Measurements from ENCODE around the gene TMEM201. TPM values are rescaled to one million over a fixed set of nuclear protein-coding genes. Genes with fewer than 3 reads are reported as not detected.

The TMEM201 gene
- total and polyA plus RNA-seq, 2 of the 13 experiments (the other 11 are each of a cell fraction or from before 2014, with no cell fraction given), result 1.5 to 8.2 TPM

GRCh38 chr1:9553736-9554144 lies 35.0 kb upstream of the TMEM201 start (continued):
- TF ChIP-seq ZNF569 (CRISPR knock-in tag; IDR thresholded peaks at IDR 0.05; ENCODE audit: borderline replicate concordance), result no peak
- peak; percentile 83 for TF ChIP-seq ZKSCAN8 (CRISPR knock-in tag; IDR thresholded peaks at IDR 0.05; ENCODE audit: borderline replicate concordance)
- TF ChIP-seq, protein P1, sequence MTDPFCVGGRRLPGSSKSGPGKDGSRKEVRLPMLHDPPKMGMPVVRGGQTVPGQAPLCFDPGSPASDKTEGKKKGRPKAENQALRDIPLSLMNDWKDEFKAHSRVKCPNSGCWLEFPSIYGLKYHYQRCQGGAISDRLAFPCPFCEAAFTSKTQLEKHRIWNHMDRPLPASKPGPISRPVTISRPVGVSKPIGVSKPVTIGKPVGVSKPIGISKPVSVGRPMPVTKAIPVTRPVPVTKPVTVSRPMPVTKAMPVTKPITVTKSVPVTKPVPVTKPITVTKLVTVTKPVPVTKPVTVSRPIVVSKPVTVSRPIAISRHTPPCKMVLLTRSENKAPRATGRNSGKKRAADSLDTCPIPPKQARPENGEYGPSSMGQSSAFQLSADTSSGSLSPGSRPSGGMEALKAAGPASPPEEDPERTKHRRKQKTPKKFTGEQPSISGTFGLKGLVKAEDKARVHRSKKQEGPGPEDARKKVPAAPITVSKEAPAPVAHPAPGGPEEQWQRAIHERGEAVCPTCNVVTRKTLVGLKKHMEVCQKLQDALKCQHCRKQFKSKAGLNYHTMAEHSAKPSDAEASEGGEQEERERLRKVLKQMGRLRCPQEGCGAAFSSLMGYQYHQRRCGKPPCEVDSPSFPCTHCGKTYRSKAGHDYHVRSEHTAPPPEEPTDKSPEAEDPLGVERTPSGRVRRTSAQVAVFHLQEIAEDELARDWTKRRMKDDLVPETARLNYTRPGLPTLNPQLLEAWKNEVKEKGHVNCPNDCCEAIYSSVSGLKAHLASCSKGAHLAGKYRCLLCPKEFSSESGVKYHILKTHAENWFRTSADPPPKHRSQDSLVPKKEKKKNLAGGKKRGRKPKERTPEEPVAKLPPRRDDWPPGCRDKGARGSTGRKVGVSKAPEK (CRISPR knock-in tag; IDR thresholded peaks at IDR 0.05; ENCODE audit: borderline replicate concordance), result peak; percentile 88; the same call in 1 of the 2 replicates
- TF ChIP-seq CREM (IDR thresholded peaks at IDR 0.05), result peak; percentile 96
- no peak for TF ChIP-seq CREM (CRISPR knock-in tag; IDR thresholded peaks at IDR 0.05)
- TF ChIP-seq ATF7 (IDR thresholded peaks at IDR 0.05), result peak; percentile 57
- peak; percentile 84; the same call in 1 of the 2 replicates for TF ChIP-seq ATF7 (CRISPR knock-in tag; IDR thresholded peaks at IDR 0.05)
- TF ChIP-seq MAF1 (CRISPR knock-in tag; IDR thresholded peaks at IDR 0.05; ENCODE audit: borderline replicate concordance), result no peak
- TF ChIP-seq ZNF773 (CRISPR knock-in tag; IDR thresholded peaks at IDR 0.05; ENCODE audit: borderline replicate concordance), result no peak
- TF ChIP-seq, protein P2, sequence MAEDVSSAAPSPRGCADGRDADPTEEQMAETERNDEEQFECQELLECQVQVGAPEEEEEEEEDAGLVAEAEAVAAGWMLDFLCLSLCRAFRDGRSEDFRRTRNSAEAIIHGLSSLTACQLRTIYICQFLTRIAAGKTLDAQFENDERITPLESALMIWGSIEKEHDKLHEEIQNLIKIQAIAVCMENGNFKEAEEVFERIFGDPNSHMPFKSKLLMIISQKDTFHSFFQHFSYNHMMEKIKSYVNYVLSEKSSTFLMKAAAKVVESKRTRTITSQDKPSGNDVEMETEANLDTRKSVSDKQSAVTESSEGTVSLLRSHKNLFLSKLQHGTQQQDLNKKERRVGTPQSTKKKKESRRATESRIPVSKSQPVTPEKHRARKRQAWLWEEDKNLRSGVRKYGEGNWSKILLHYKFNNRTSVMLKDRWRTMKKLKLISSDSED (CRISPR knock-in tag; IDR thresholded peaks at IDR 0.05), result no peak
- peak in 1 of 2 experiments; percentile 42; a peak in 1 of 4 replicates for TF ChIP-seq HMGXB4 (CRISPR knock-in tag; IDR thresholded peaks at IDR 0.05; ENCODE audit: borderline replicate concordance in 1 of 2, low read depth in 1 of 2)
- TF ChIP-seq DMAP1 (CRISPR knock-in tag; IDR thresholded peaks at IDR 0.05), result peak; percentile 74; the same call in 1 of the 2 replicates
- TF ChIP-seq JARID2 (CRISPR knock-in tag; IDR thresholded peaks at IDR 0.05; ENCODE audit: insufficient replicate concordance), result peak; percentile 23
- 0 out of 2 replicates have a peak, but pooled peaks have one; percentile 7 for TF ChIP-seq ZNF460 (CRISPR knock-in tag; IDR thresholded peaks at IDR 0.05; ENCODE audit: borderline replicate concordance)
- peak; percentile 96 for TF ChIP-seq IKZF5 (CRISPR knock-in tag; IDR thresholded peaks at IDR 0.05)
- TF ChIP-seq EZH2 (conservative IDR thresholded peaks at IDR 0.05; ENCODE audit: low read depth, low read length), result no peak
- TF ChIP-seq U2AF2 (IDR thresholded peaks at IDR 0.05; ENCODE audit: low read depth, low read length), result no peak
- TF ChIP-seq ZBTB20 (CRISPR knock-in tag; IDR thresholded peaks at IDR 0.05; ENCODE audit: borderline replicate concordance, low read depth), result peak; percentile 76; the same call in 1 of the 2 replicates
- no peak for TF ChIP-seq HOXA7 (CRISPR knock-in tag; IDR thresholded peaks at IDR 0.05)
- peak; percentile 99 for TF ChIP-seq ISL2 (CRISPR knock-in tag; IDR thresholded peaks at IDR 0.05)
- TF ChIP-seq NONO (IDR thresholded peaks at IDR 0.05), result no peak
- TF ChIP-seq NONO (CRISPR knock-in tag; conservative IDR thresholded peaks at IDR 0.05), result peak; percentile 78
- TF ChIP-seq NR2C2 (CRISPR knock-in tag; IDR thresholded peaks at IDR 0.05; ENCODE audit: borderline replicate concordance), result peak; percentile 86
- TF ChIP-seq FOSL2 (CRISPR knock-in tag; IDR thresholded peaks at IDR 0.05), result peak; percentile 87
- TF ChIP-seq KDM1A (CRISPR knock-in tag; IDR thresholded peaks at IDR 0.05), result peak; percentile 90
